ENCODE measurements around the gene CCDC17. TPM values are rescaled to one million over a fixed set of nuclear protein-coding genes. Genes with fewer than 3 reads are reported as not detected.

The CCDC17 gene
- total and polyA plus RNA-seq, 2 experiments from 2014 or later = 0.57 to 2.2 TPM

- TF ChIP-seq REST (IDR thresholded peaks at IDR 0.05; ENCODE audit: unreplicated experiment) = no peak
Observed at GRCh38 chr1:45585110-45585426, 38.8 kb downstream of the CCDC17 start (continued).

GRCh38 chr1:45584351-45585109 is 39.3 kb downstream of the CCDC17 start:
- H3K36me3 ChIP-seq (ENCODE audit: insufficient read depth) = peaks cover 19% of the 10 kb centered on the region
- peaks cover 60% of the 10 kb centered on the region for H3K79me2 ChIP-seq (replicated peaks; ENCODE audit: insufficient read depth)
- H3K4me2 ChIP-seq = peak overlapping the region; percentile 95
- H3K4me3 ChIP-seq = peak overlapping the region; percentile 89
- H3K4me1 ChIP-seq (ENCODE audit: insufficient read depth) = peaks cover 21% of the 10 kb centered on the region
- H3K9me2 ChIP-seq (ENCODE audit: insufficient read depth) = no peaks in the 10 kb centered on the region
- H4K20me1 ChIP-seq (replicated peaks; ENCODE audit: insufficient read depth) = peaks cover 40% of the 10 kb centered on the region
- Mint-ChIP-seq H3K4me1 (peaks cover 27% of the 10 kb centered on the region), H3K36me3 (ENCODE audit: low read depth) (peaks cover 42% of the 10 kb centered on the region), H3K27ac (peak overlapping the region; percentile 100), H3K27me3 (ENCODE audit: insufficient read depth, low read depth, poor library complexity) (peaks cover 16% of the 10 kb centered on the region), H3K9me3 (peaks cover 4% of the 10 kb centered on the region; the same call in 2 of the 3 replicates), H3K4me3 (peak overlapping the region; percentile 100)
- H3K27me3 ChIP-seq (ENCODE audit: insufficient read depth) = no peaks in the 10 kb centered on the region
- no peak overlapping the region for H2AFZ ChIP-seq
- H3F3A ChIP-seq (replicated peaks; ENCODE audit: low read depth) = peaks cover 6% of the 10 kb centered on the region; the same call in 1 of the 2 replicates
- H3K27ac ChIP-seq (ENCODE audit: low read depth) = peak overlapping the region; percentile 100
- DNase-seq (ENCODE audit: low spot score) = peak; percentile 97
- TF ChIP-seq ZNF462 (CRISPR knock-in tag; IDR thresholded peaks at IDR 0.05) (no peak), CREB1 (CRISPR knock-in tag; IDR thresholded peaks at IDR 0.05; ENCODE audit: low read depth) (no peak), ETS1 (IDR thresholded peaks at IDR 0.05) (no peak), CTCF (conservative IDR thresholded peaks at IDR 0.05; ENCODE audit: low read depth in 2 of 2) (peak in 1 of 2 experiments; percentile 32; a peak in 2 of 4 replicates), ZNF331 (CRISPR knock-in tag; IDR thresholded peaks at IDR 0.05; ENCODE audit: low read depth) (no peak), POLR2AphosphoS5 (IDR thresholded peaks at IDR 0.05; ENCODE audit: low read depth) (peak; percentile 52; the same call in 1 of the 2 replicates), ZNF114 (CRISPR knock-in tag; IDR thresholded peaks at IDR 0.05) (no peak)
- peak; percentile 48 for ATAC-seq

Data from GM23338 (cell line).